K562 (cell line): Measurements from ENCODE around the gene EEPD1. TPM values are rescaled to one million over a fixed set of nuclear protein-coding genes. Genes with fewer than 3 reads are reported as not detected.

Experiments used
- BMI1 ChIP-seq: fragments of 150-350 bp; IDR thresholded peaks from 2 replicates; pipeline ENCODE4 v1.6.1; 2014; ENCODE audit warnings: low read length
- CBX1 ChIP-seq: sonication (generic); IDR thresholded peaks from 2 replicates; pipeline ENCODE4 v1.6.1; 2016; ENCODE audit warnings: antibody characterized with exemption, low read depth, mild to moderate bottlenecking
- E4F1 ChIP-seq: fragments of 250-450 bp; sonication (Bioruptor Pico); IDR thresholded peaks from 2 replicates; pipeline ENCODE4 v1.5.0; 2021; ENCODE audit warnings: mild to moderate bottlenecking, borderline replicate concordance
- ELF1 ChIP-seq: fragments of 200-800 bp; sonication (Bioruptor generic); IDR thresholded peaks from 2 replicates; pipeline ENCODE4 v1.6.1; 2016; ENCODE audit warnings: missing genetic modification characterization, missing compliant biosample characterization
- FOXO4 ChIP-seq: fragments of 450-650 bp; formaldehyde crosslinking; IDR thresholded peaks from 2 replicates; pipeline ENCODE4 v1.4.0; 2020; ENCODE audit warnings: mild to moderate bottlenecking, moderate library complexity
- KAT2B ChIP-seq: IDR thresholded peaks from one replicate; pipeline ENCODE4 v1.6.1; 2012; ENCODE audit warnings: low read depth, mild to moderate bottlenecking, control low read depth, inconsistent platforms, low read length, moderate library complexity
- NR0B1 ChIP-seq: fragments of 450-650 bp; IDR thresholded peaks from one replicate; pipeline ENCODE4 v1.6.1; 2018; ENCODE audit warnings: mild to moderate bottlenecking, moderate library complexity; ENCODE audit not compliant: partially characterized antibody
- PCBP2 ChIP-seq: fragments of 200-400 bp; formaldehyde crosslinking; IDR thresholded peaks from 2 replicates; pipeline ENCODE4 v1.6.1; 2018; ENCODE audit warnings: low read length, low read depth, mild to moderate bottlenecking, moderate library complexity; ENCODE audit not compliant: poor library complexity, severe bottlenecking
- RFX5 ChIP-seq: IDR thresholded peaks from 2 replicates; pipeline ENCODE4 v1.6.1; 2011; ENCODE audit warnings: low read depth, mild to moderate bottlenecking, improper control_type of control experiment, low read length
- ZNF133 ChIP-seq: fragments of 250-450 bp; sonication (Bioruptor Pico); IDR thresholded peaks from 2 replicates; pipeline ENCODE4 v1.4.0; 2020; ENCODE audit warnings: mild to moderate bottlenecking
- polyA plus RNA-seq, 8 experiments: library from polyadenylated mRNA; depleted of rRNA in 4 of 8; stranded (reverse) in 5 of 8; unstranded in 3 of 8; fragments of >200 nt; fragmentation: Nextera tagmentation in 2 of 8; fragmentation: Illumina TruSeq in 1 of 8; extraction: Ambion mirVana in 2 of 8; extraction: Trizol in 1 of 8; gene quantifications; 2 replicates each; pipeline versions ENCODE4 v1.2.1 to v1.2.3, GENCODE V29; 2011 to 2014; ENCODE audit warnings: inconsistent platforms in 1 of 8, missing spikeins in 1 of 8
- total RNA-seq, 7 experiments: library from RNA; depleted of rRNA in 6 of 7; stranded (reverse); fragments of >200 nt in 6 of 7; fragmentation: Illumina TruSeq in 2 of 7; extraction: Trizol in 2 of 7; gene quantifications; 2 replicates each; pipeline versions ENCODE4 v1.2.1 to v1.2.3, GENCODE V29; 2011 to 2021; ENCODE audit warnings: low replicate concordance in 1 of 7

Gene EEPD1
- total and polyA plus RNA-seq, 9 of the 15 experiments (the other 6 are each of a cell fraction or from before 2014, with no cell fraction given): 0.01 to 1.5 (median 0.74) TPM; not detected in 1

- TF ChIP-seq FOXO4 (no peak), E4F1 (CRISPR knock-in tag) (no peak), ZNF133 (no peak), BMI1 (no peak), NR0B1 (no peak), CBX1 (no peak), RFX5 (no peak), ELF1 (no peak), PCBP2 (no peak), KAT2B (no peak)
Observed at GRCh38 chr7:36217961-36218284, 64.9 kb downstream of the EEPD1 start (continued).
